ENCODE measurements around the gene OR51B4. TPM values are rescaled to one million over a fixed set of nuclear protein-coding genes. Genes with fewer than 3 reads are reported as not detected.
"Not testable (repeated sequence)": the region's sequence is repeated elsewhere in the genome, so short reads cannot be mapped to it uniquely, and the experiment has no call there.

OR51B4 gene, protein sequence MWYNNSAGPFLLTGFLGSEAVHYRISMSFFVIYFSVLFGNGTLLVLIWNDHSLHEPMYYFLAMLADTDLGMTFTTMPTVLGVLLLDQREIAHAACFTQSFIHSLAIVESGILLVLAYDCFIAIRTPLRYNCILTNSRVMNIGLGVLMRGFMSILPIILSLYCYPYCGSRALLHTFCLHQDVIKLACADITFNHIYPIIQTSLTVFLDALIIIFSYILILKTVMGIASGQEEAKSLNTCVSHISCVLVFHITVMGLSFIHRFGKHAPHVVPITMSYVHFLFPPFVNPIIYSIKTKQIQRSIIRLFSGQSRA
- polyA plus RNA-seq (2013, experiment 1 of 2) = not detected
- polyA plus RNA-seq (2013, experiment 2 of 2) = not detected

DNA sequence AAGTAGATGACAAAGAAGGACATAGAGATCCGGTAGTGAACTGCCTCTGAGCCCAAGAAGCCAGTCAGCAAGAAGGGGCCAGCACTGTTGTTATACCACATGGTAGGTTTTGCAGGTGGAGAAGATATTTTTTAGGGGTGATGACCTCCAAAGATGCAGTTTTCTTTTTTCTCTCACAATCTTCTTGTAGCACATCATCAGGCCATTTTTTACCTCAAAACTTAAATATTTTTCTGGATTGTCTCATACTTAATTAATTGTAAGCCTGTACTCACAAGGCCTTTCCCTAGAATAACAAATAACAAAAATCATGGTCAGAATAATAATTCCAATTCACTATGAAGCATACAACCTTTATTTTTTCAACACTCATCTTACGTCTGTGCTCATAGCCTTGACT, at the start of gene OR51B4:
Gene OR51B4, minus strand, starts transcription at position 101 of the 400 bp plus-strand sequence. Its CDS starts 0 bp downstream, at position 101.
- Histone ChIP-seq H3K4me1 (ENCODE audit: insufficient read depth, low read length) (no peaks in the 10 kb centered on the region), H3K9ac (ENCODE audit: low read depth, low read length) (no peak within 1 kb of the TSS), H3K4me3 (ENCODE audit: low read length) (no peak within 1 kb of the TSS), H3K9me3 (ENCODE audit: insufficient read depth, low read depth, low read length) (no peaks in the 10 kb centered on the region), H3K27ac (ENCODE audit: low read depth, low read length) (no peak within 1 kb of the TSS), H3K36me3 (ENCODE audit: insufficient read depth, low read length) (no peaks in the 10 kb centered on the region), H3K27me3 (ENCODE audit: insufficient read depth, low read length) (no peaks in the 10 kb centered on the region)
- 95% methylated on average over 2 of the region's 2 CpGs for WGBS

DNA sequence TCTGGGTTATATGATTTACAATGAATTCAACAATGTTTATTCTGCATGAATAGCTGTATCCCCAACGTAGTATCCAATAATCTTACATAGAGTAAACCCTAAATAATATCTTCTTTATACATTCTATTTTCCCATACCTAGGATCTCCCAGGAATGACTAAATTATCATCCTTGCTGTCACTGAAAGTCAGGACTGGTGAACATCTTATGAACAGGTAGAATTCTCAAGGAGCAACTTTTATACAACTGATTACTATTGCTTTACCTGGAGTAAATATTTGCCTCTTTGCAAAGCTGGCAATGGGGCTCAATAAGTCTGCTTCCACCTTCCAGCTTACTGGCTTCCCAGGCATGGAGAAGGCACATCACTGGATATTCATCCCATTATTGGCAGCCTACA, 49.5 kb upstream of the OR51B4 start, which contains the start of gene OR51B6:
Gene OR51B6, plus strand, starts transcription at position 301 of the 400 bp plus-strand sequence. Its CDS starts 0 bp downstream, at position 301.
- Histone ChIP-seq H3K9ac (ENCODE audit: low read depth, low read length) (no peak within 1 kb of the TSS), H3K27ac (ENCODE audit: low read depth, low read length) (no peak within 1 kb of the TSS), H3K36me3 (ENCODE audit: insufficient read depth, low read length) (no peaks in the 10 kb centered on the region), H3K27me3 (ENCODE audit: insufficient read depth, low read length) (no peaks in the 10 kb centered on the region), H3K4me1 (ENCODE audit: insufficient read depth, low read length) (peaks cover 14% of the 10 kb centered on the region), H3K9me3 (ENCODE audit: insufficient read depth, low read depth, low read length) (no peaks in the 10 kb centered on the region), H3K4me3 (ENCODE audit: low read length) (no peak within 1 kb of the TSS)
- 100% methylated on average over 1 of the region's 1 CpG for WGBS

- H3K27me3 ChIP-seq (ENCODE audit: insufficient read depth, low read length) = no peaks in the 10 kb centered on the region
- H3K9ac ChIP-seq (ENCODE audit: low read depth, low read length) = no peak overlapping the region
- H3K9me3 ChIP-seq (ENCODE audit: insufficient read depth, low read depth, low read length) = no peaks in the 10 kb centered on the region
- H3K4me3 ChIP-seq (ENCODE audit: low read length) = no peak overlapping the region
- H3K36me3 ChIP-seq (ENCODE audit: insufficient read depth, low read length) = no peaks in the 10 kb centered on the region
- H3K4me1 ChIP-seq (ENCODE audit: insufficient read depth, low read length) = peaks cover 14% of the 10 kb centered on the region
- no peak overlapping the region for H3K27ac ChIP-seq (ENCODE audit: low read depth, low read length)
- 61% methylated on average over 1 of the region's 1 CpG for WGBS
Measured at GRCh38 chr11:5349550-5349949, 47.8 kb upstream of the OR51B4 start.

DNA sequence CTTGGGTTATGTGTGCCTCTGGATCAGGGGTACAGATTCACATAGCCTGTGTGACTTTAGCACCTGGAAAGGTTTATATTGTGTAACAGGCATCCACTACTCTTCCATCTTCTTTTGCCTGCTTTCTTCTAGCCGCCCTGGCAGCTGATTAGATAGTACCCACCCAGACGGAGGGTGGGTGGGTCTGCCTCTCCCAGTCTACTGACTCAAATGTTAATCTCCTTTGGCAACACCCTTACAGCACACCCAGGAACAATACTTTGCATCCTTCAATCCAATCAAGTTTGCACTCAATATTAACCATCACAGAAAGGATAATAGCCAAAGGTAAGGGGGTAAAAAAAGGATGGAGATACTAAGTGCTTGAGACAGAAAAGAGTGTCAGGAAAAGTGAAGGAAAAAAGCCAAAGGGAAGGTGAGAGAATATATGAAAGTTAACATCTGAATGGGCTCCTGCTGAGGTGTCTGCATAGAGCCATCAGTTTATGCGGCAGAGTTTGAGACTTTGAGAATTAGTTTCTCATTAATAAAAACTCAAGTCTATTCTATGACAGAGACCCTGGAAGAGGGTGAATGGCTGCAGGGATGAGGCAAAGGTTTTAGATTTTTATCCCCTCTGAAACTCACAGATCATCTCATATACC, 46.9 kb upstream of the OR51B4 start:
- 38% methylated on average over 3 of the region's 3 CpGs for WGBS
- Histone ChIP-seq H3K27ac (ENCODE audit: low read depth, low read length) (no peak overlapping the region), H3K9ac (ENCODE audit: low read depth, low read length) (no peak overlapping the region), H3K4me3 (ENCODE audit: low read length) (no peak overlapping the region), H3K36me3 (ENCODE audit: insufficient read depth, low read length) (no peaks in the 10 kb centered on the region), H3K27me3 (ENCODE audit: insufficient read depth, low read length) (no peaks in the 10 kb centered on the region), H3K9me3 (ENCODE audit: insufficient read depth, low read depth, low read length) (no peaks in the 10 kb centered on the region), H3K4me1 (ENCODE audit: insufficient read depth, low read length) (peaks cover 14% of the 10 kb centered on the region)

GRCh38 chr11:5345831-5346230, 44.1 kb upstream of the OR51B4 start:
- Histone ChIP-seq H3K27ac (ENCODE audit: low read depth, low read length) (no peak overlapping the region), H3K4me3 (ENCODE audit: low read length) (no peak overlapping the region), H3K36me3 (ENCODE audit: insufficient read depth, low read length) (no peaks in the 10 kb centered on the region), H3K9ac (ENCODE audit: low read depth, low read length) (no peak overlapping the region), H3K4me1 (ENCODE audit: insufficient read depth, low read length) (peaks cover 14% of the 10 kb centered on the region), H3K9me3 (ENCODE audit: insufficient read depth, low read depth, low read length) (no peaks in the 10 kb centered on the region), H3K27me3 (ENCODE audit: insufficient read depth, low read length) (no peaks in the 10 kb centered on the region)
- WGBS = 95% methylated on average over 3 of the region's 3 CpGs

GRCh38 chr11:5343474-5344335, 42.0 kb upstream of the OR51B4 start, which contains the start of gene OR51B5:
Gene OR51B5, minus strand, starts transcription at chr11:5343524. Its CDS starts 0 bp downstream, at chr11:5343524.
- H3K4me1 ChIP-seq (ENCODE audit: insufficient read depth, low read length) = peaks cover 8% of the 10 kb centered on the region; the same call in 1 of the 2 replicates
- 74% methylated on average over 6 of the region's 6 CpGs for WGBS
- H3K9ac ChIP-seq (ENCODE audit: low read depth, low read length) = no peak within 1 kb of the TSS
- no peaks in the 10 kb centered on the region for H3K27me3 ChIP-seq (ENCODE audit: insufficient read depth, low read length)
- H3K9me3 ChIP-seq (ENCODE audit: insufficient read depth, low read depth, low read length) = no peaks in the 10 kb centered on the region
- no peak within 1 kb of the TSS for H3K27ac ChIP-seq (ENCODE audit: low read depth, low read length)
- H3K4me3 ChIP-seq (ENCODE audit: low read length) = no peak within 1 kb of the TSS
- H3K36me3 ChIP-seq (ENCODE audit: insufficient read depth, low read length) = no peaks in the 10 kb centered on the region

DNA sequence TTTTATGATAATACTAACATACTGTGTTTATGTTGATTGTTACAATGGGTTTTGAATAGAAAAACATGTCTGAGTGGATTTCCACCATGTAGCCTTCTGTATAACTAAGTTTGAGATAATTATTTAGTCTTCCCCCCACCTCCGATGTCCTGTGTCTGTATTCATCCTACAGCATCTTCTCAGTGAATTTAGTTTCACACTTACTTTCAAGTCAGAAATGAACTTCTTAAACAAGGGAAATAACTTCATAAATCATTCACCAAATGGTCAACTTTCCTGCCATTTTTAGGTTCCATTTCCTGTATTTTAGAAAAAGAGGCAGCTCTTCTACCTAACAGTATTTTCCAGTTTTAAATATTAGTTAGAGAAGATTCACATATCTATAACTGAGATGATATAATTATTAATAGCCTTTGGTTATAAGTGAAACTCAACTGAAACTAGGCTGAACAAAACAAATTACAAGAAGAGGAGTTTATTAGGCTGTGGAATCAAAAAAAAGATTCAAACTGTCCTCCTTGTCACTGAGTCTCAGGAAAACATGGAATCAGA, 38.1 kb upstream of the OR51B4 start:
- no peaks in the 10 kb centered on the region for H3K36me3 ChIP-seq (ENCODE audit: insufficient read depth, low read length)
- WGBS = 100% methylated on average over 1 of the region's 1 CpG
- H3K27ac ChIP-seq (ENCODE audit: low read depth, low read length) = no peak overlapping the region
- no peak overlapping the region for H3K4me3 ChIP-seq (ENCODE audit: low read length)
- H3K27me3 ChIP-seq (ENCODE audit: insufficient read depth, low read length) = no peaks in the 10 kb centered on the region
- no peaks in the 10 kb centered on the region for H3K4me1 ChIP-seq (ENCODE audit: insufficient read depth, low read length)
- H3K9ac ChIP-seq (ENCODE audit: low read depth, low read length) = no peak overlapping the region
- no peaks in the 10 kb centered on the region for H3K9me3 ChIP-seq (ENCODE audit: insufficient read depth, low read depth, low read length)

DNA sequence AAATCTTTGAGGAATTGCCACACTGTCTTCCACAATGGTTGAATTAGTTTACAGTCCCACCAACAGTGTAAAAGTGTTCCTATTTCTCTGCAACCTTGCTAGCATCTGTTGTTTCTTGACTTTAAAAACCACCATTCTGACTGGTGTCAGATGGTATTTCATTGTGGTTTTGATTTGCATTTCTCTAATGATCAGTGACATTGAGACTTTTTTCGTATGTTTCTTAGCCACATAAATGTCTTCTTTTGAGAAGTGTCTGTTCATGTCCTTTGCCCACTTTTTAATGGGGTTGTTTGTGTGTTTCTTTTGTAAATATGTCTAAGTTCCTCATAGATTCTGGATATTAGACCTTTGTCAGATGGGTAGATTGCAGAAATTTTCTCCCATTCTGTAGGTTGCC, 35.5 kb upstream of the OR51B4 start:
- not testable (repeated sequence) for H3K27me3 ChIP-seq (ENCODE audit: insufficient read depth, low read length); H3K9ac ChIP-seq (ENCODE audit: low read depth, low read length); H3K4me1 ChIP-seq (ENCODE audit: insufficient read depth, low read length); H3K36me3 ChIP-seq (ENCODE audit: insufficient read depth, low read length); H3K4me3 ChIP-seq (ENCODE audit: low read length); H3K27ac ChIP-seq (ENCODE audit: low read depth, low read length); H3K9me3 ChIP-seq (ENCODE audit: insufficient read depth, low read depth, low read length)
- 80% methylated on average over 1 of the region's 1 CpG for WGBS

- no peaks in the 10 kb centered on the region for H3K36me3 ChIP-seq (ENCODE audit: insufficient read depth, low read length)
- no peak overlapping the region for H3K4me3 ChIP-seq (ENCODE audit: low read length)
- no peaks in the 10 kb centered on the region for H3K9me3 ChIP-seq (ENCODE audit: insufficient read depth, low read depth, low read length)
- no peaks in the 10 kb centered on the region for H3K4me1 ChIP-seq (ENCODE audit: insufficient read depth, low read length)
- no peak overlapping the region for H3K27ac ChIP-seq (ENCODE audit: low read depth, low read length)
- no peak overlapping the region for H3K9ac ChIP-seq (ENCODE audit: low read depth, low read length)
- no peaks in the 10 kb centered on the region for H3K27me3 ChIP-seq (ENCODE audit: insufficient read depth, low read length)
Measured at GRCh38 chr11:5336331-5336730, 34.6 kb upstream of the OR51B4 start.

GRCh38 chr11:5335170-5335569, 33.4 kb upstream of the OR51B4 start:
- H3K9ac ChIP-seq (ENCODE audit: low read depth, low read length) = no peak overlapping the region
- 84% methylated on average over 1 of the region's 1 CpG for WGBS
- H3K36me3 ChIP-seq (ENCODE audit: insufficient read depth, low read length) = no peaks in the 10 kb centered on the region
- no peak overlapping the region for H3K4me3 ChIP-seq (ENCODE audit: low read length)
- no peaks in the 10 kb centered on the region for H3K9me3 ChIP-seq (ENCODE audit: insufficient read depth, low read depth, low read length)
- no peak overlapping the region for H3K27ac ChIP-seq (ENCODE audit: low read depth, low read length)
- no peaks in the 10 kb centered on the region for H3K27me3 ChIP-seq (ENCODE audit: insufficient read depth, low read length)
- no peaks in the 10 kb centered on the region for H3K4me1 ChIP-seq (ENCODE audit: insufficient read depth, low read length)

DNA sequence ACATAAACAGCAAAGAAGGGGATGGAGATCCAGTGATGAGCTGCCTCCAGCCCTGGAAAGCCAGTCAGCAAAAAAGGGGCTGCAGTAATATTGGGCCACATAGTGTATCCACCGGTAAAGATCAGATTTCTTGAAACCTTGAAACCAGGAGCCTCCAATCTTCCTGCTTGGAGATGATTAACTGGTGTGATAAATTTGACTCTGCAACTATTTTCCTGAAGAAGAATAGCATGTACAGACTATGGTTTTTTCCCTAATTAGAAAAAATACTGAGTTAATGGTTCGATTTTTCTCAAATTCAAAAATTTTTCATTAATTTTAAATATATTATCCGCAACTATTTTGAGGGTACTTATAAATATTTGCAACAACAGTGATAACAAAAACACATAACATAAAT, 22.5 kb upstream of the OR51B4 start, which contains the start of gene OR51B2:
Gene OR51B2, minus strand, starts transcription at position 101 of the 400 bp plus-strand sequence. Its CDS starts 0 bp downstream, at position 101.
- H3K4me3 ChIP-seq (ENCODE audit: low read length) = no peak within 1 kb of the TSS
- 98% methylated on average over 1 of the region's 3 CpGs for WGBS
- H3K4me1 ChIP-seq (ENCODE audit: insufficient read depth, low read length) = no peaks in the 10 kb centered on the region
- no peak within 1 kb of the TSS for H3K27ac ChIP-seq (ENCODE audit: low read depth, low read length)
- H3K9ac ChIP-seq (ENCODE audit: low read depth, low read length) = no peak within 1 kb of the TSS
- no peaks in the 10 kb centered on the region for H3K9me3 ChIP-seq (ENCODE audit: insufficient read depth, low read depth, low read length)
- no peaks in the 10 kb centered on the region for H3K36me3 ChIP-seq (ENCODE audit: insufficient read depth, low read length)
- H3K27me3 ChIP-seq (ENCODE audit: insufficient read depth, low read length) = no peaks in the 10 kb centered on the region

Data from HUES64 (cell line).